GM12878 (cell line): ENCODE data around the gene HYCC1. TPM values are rescaled to one million over a fixed set of nuclear protein-coding genes. Genes with fewer than 3 reads are reported as not detected.

Experiments used
- ATAC-seq: fragments of 200-7000 bp; cut with Tn5 transposase; 3 replicates; pipeline ENCODE4 v1.9.1; 2020; ENCODE audit warnings: mild to moderate bottlenecking, moderate library complexity
- BruUV-seq: library from RNA; stranded (reverse); fragments of 400-500 nt; replicated peaks from 2 replicates; lab custom pipeline; 2021; lab: Mats Ljungman, UMichigan
- CTCF ChIA-PET: fragments of 300-600 bp; sonication (Branson Sonifier 250); formaldehyde crosslinking; extraction: SDS; loops from one replicate; lab custom pipeline; 2021; ENCODE audit warnings: inconsistent platforms; lab: Yijun Ruan, JAX
- POLR2A ChIA-PET: fragments of 350-600 bp; formaldehyde crosslinking; extraction: SDS; loops from one replicate; lab custom pipeline; 2021; ENCODE audit warnings: inconsistent platforms; lab: Charles Lee
- RAD21 ChIA-PET: fragments of 300-600 bp; sonication (Branson Sonifier 250); formaldehyde crosslinking; loops from one replicate; lab custom pipeline; 2023; ENCODE audit warnings: antibody characterized with exemption; ENCODE audit not compliant: unreplicated experiment; lab: Charles Lee
- SMC1A ChIA-PET: fragments of 300-600 bp; sonication (Branson Sonifier 250); formaldehyde crosslinking; loops from one replicate; lab custom pipeline; 2023; ENCODE audit not compliant: unreplicated experiment, uncharacterized antibody; lab: Charles Lee
- DNase-seq: peaks from one replicate; pipeline ENCODE4 v3.0.0-alpha.2; 2011; ENCODE audit warnings: low read depth, low spot score
- FAIRE-seq: peaks from 3 replicates; lab custom pipeline; 2011; peaks lifted over from hg19 to GRCh38; lab: Jason Lieb, UNC
- H2AFZ ChIP-seq: 2 replicates; pipeline ENCODE4 v1.6.0; 2011; ENCODE audit warnings: low read depth, low read length, control low read depth; ENCODE audit not compliant: control insufficient read depth
- H3K27ac ChIP-seq: 2 replicates; pipeline ENCODE4 v1.5.1; 2011; ENCODE audit warnings: control low read depth; ENCODE audit not compliant: control insufficient read depth, insufficient read depth
- H3K27me3 ChIP-seq, 2 experiments: replicated peaks in 1 of 2; 2 replicates each; pipeline versions ENCODE4 v1.6.0 to v1.6.1; 2011; ENCODE audit warnings: low read length in 1 of 2; ENCODE audit not compliant: control insufficient read depth in 2 of 2, insufficient read depth in 2 of 2
- H3K36me3 ChIP-seq, 2 experiments: 2 replicates each; pipeline ENCODE4 v1.5.1; 2011; ENCODE audit warnings: low read length in 1 of 2; ENCODE audit not compliant: control insufficient read depth in 2 of 2, insufficient read depth in 2 of 2
- H3K4me1 ChIP-seq: 2 replicates; pipeline ENCODE4 v1.6.1; 2011; ENCODE audit warnings: mild to moderate bottlenecking, low read length, moderate library complexity, mixed read lengths; ENCODE audit not compliant: control insufficient read depth, insufficient read depth
- H3K4me2 ChIP-seq: 2 replicates; pipeline ENCODE4 v1.6.0; 2011; ENCODE audit warnings: control low read depth; ENCODE audit not compliant: control insufficient read depth, insufficient read depth
- H3K4me3 ChIP-seq: fragments of 200-600 bp; sonication (generic); 2 replicates; pipeline ENCODE4 v1.5.1; 2016
- H3K79me2 ChIP-seq: 2 replicates; pipeline ENCODE4 v1.6.0; 2011; ENCODE audit warnings: low read length; ENCODE audit not compliant: control insufficient read depth, insufficient read depth
- H3K9ac ChIP-seq: 2 replicates; pipeline ENCODE4 v1.8.0; 2011; ENCODE audit warnings: low read length, control low read depth, mixed read lengths; ENCODE audit not compliant: control insufficient read depth, insufficient read depth
- H3K9me3 ChIP-seq: replicated peaks from 3 replicates; pipeline ENCODE4 v1.5.1; 2011; ENCODE audit warnings: mild to moderate bottlenecking, low read length; ENCODE audit not compliant: control insufficient read depth, insufficient read depth
- H4K20me1 ChIP-seq: 2 replicates; pipeline ENCODE4 v1.6.0; 2011; ENCODE audit not compliant: control insufficient read depth, insufficient read depth
- CEBPB ChIP-seq, 2 experiments: fragments of 150-350 bp in 1 of 2; IDR thresholded peaks; 2 replicates each; pipeline ENCODE4 v1.6.1; 2012 to 2014; ENCODE audit warnings: low read depth in 2 of 2, low read length in 2 of 2, borderline replicate concordance in 1 of 2, inconsistent platforms in 1 of 2
- FOXK2 ChIP-seq: fragments of 450-650 bp; IDR thresholded peaks from 2 replicates; pipeline ENCODE4 v1.6.1; 2017; ENCODE audit warnings: mild to moderate bottlenecking, moderate library complexity
- GATAD2B ChIP-seq: fragments of 450-650 bp; conservative IDR thresholded peaks from 2 replicates; pipeline ENCODE4 v1.6.1; 2017; ENCODE audit warnings: low read depth, mild to moderate bottlenecking, moderate library complexity
- IKZF2 ChIP-seq, 2 experiments: fragments of 450-650 bp; IDR thresholded peaks; 2 replicates each; pipeline ENCODE4 v1.6.1; 2017; ENCODE audit warnings: mild to moderate bottlenecking in 2 of 2, moderate library complexity in 2 of 2
- MEF2A ChIP-seq: IDR thresholded peaks from 2 replicates; pipeline ENCODE4 v1.6.1; 2011; ENCODE audit warnings: low read depth, mild to moderate bottlenecking, low read length, moderate library complexity; ENCODE audit not compliant: insufficient read depth
- NFYA ChIP-seq: IDR thresholded peaks from 2 replicates; pipeline ENCODE4 v1.6.1; 2011; ENCODE audit warnings: low read depth, mild to moderate bottlenecking, low read length, improper control_type of control experiment, borderline replicate concordance
- PAX5 ChIP-seq: IDR thresholded peaks from 2 replicates; pipeline ENCODE4 v1.6.1; 2011; ENCODE audit warnings: low read depth, low read length, borderline replicate concordance
- SIN3A ChIP-seq: IDR thresholded peaks from 2 replicates; pipeline ENCODE4 v1.6.1; 2012; ENCODE audit warnings: low read depth, low read length, improper control_type of control experiment
- SMAD1 ChIP-seq: fragments of 450-650 bp; IDR thresholded peaks from 2 replicates; pipeline ENCODE4 v1.6.1; 2018; ENCODE audit warnings: mild to moderate bottlenecking, low read depth; ENCODE audit not compliant: partially characterized antibody
- SPI1 ChIP-seq: IDR thresholded peaks from 2 replicates; pipeline ENCODE4 v1.6.1; 2011; ENCODE audit warnings: low read depth, mild to moderate bottlenecking, low read length, moderate library complexity, borderline replicate concordance; ENCODE audit not compliant: insufficient read depth
- ZNF384 ChIP-seq: IDR thresholded peaks from 2 replicates; pipeline ENCODE4 v1.6.1; 2012; ENCODE audit warnings: low read depth, mild to moderate bottlenecking, low read length, improper control_type of control experiment, borderline replicate concordance
- ZNF622 ChIP-seq: fragments of 450-650 bp; IDR thresholded peaks from 2 replicates; pipeline ENCODE4 v1.6.1; 2017; ENCODE audit warnings: mild to moderate bottlenecking, inconsistent platforms
- WGBS: methylation state at CpG from one replicate; pipeline ENCODE4 v1.1.6; 2016; ENCODE audit warnings: low lambda C conversion rate; ENCODE audit not compliant: insufficient replicate concordance, insufficient coverage; ENCODE audit errors: missing lambda C conversion rate; 5-methylcytosine and 5-hydroxymethylcytosine counted together
- in situ Hi-C: fragments of 300-500 bp; cut with MboI; formaldehyde crosslinking; loops from 9 replicates; pipeline ENCODE4 v1.14.3; 2018; ENCODE audit warnings: mixed read lengths
- intact Hi-C: fragments of 100-400 bp; cut with micrococcal nuclease; formaldehyde crosslinking; loops from one replicate; pipeline ENCODE4 v1.14.2; 2022; ENCODE audit not compliant: unreplicated experiment
- polyA plus RNA-seq, 11 experiments: library from polyadenylated mRNA; depleted of rRNA in 4 of 11; unstranded in 6 of 11; stranded (reverse) in 5 of 11; fragments of >200 nt; fragmentation: Nextera tagmentation in 4 of 11; fragmentation: Illumina TruSeq in 1 of 11; extraction: Ambion mirVana in 4 of 11; extraction: Trizol in 1 of 11; gene quantifications; 1 replicate in 1 of 11; 2 replicates in 10 of 11; pipeline versions ENCODE4 v1.2.1 to v1.2.3, GENCODE V29; 2011 to 2016; ENCODE audit warnings: inconsistent platforms in 2 of 11, missing spikeins in 2 of 11, low read depth in 1 of 11
- total RNA-seq, 4 experiments: library from RNA; depleted of rRNA in 3 of 4; stranded (reverse); fragments of >200 nt in 3 of 4; fragmentation: Illumina TruSeq in 1 of 4; extraction: Trizol in 1 of 4; gene quantifications; 2 replicates each; pipeline versions ENCODE4 v1.2.1 to v1.2.3, GENCODE V29; 2013 to 2021
- TF ChIP-seq, protein P1 (sequence below): IDR thresholded peaks from 2 replicates; pipeline ENCODE4 v1.6.1; 2011; ENCODE audit warnings: borderline replicate concordance, low read depth, mild to moderate bottlenecking, moderate library complexity, low read length; ENCODE audit not compliant: insufficient read depth, poor library complexity, severe bottlenecking

HYCC1 gene
- total and polyA plus RNA-seq, 10 of the 15 experiments (the other 5 are each of a cell fraction or from before 2014, with no cell fraction given) = 8.5 to 62.9 (median 33.1) TPM

- TF ChIP-seq IKZF2 (IDR thresholded peaks at IDR 0.05) (no peak), ZNF384 (no peak), MEF2A (no peak), NFYA (no peak), SMAD1 (no peak), SIN3A (no peak), FOXK2 (no peak), SPI1 (no peak), ZNF622 (no peak), PAX5 (no peak), CEBPB (IDR thresholded peaks at IDR 0.05; ENCODE audit: borderline replicate concordance in 1 of 2, low read depth in 2 of 2, low read length in 2 of 2) (no peak), GATAD2B (no peak)
- TF ChIP-seq, protein P1, sequence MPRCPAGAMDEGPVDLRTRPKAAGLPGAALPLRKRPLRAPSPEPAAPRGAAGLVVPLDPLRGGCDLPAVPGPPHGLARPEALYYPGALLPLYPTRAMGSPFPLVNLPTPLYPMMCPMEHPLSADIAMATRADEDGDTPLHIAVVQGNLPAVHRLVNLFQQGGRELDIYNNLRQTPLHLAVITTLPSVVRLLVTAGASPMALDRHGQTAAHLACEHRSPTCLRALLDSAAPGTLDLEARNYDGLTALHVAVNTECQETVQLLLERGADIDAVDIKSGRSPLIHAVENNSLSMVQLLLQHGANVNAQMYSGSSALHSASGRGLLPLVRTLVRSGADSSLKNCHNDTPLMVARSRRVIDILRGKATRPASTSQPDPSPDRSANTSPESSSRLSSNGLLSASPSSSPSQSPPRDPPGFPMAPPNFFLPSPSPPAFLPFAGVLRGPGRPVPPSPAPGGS = no peak
- Histone ChIP-seq H2AFZ (no peak overlapping the region), H3K4me3 (no peak overlapping the region), H3K27me3 (no peaks in the 10 kb centered on the region), H3K79me2 (peaks cover 80% of the 10 kb centered on the region), H4K20me1 (no peaks in the 10 kb centered on the region), H3K9ac (no peak overlapping the region), H3K27ac (no peak overlapping the region), H3K9me3 (peaks cover 7% of the 10 kb centered on the region; the same call in 2 of the 3 replicates), H3K4me1 (peaks cover 29% of the 10 kb centered on the region), H3K4me2 (no peak overlapping the region), H3K36me3 (peaks cover 0 to 3% of the 10 kb centered on the region in 2 experiments; a peak in 1 of 4 replicates)
- in situ Hi-C loops = no loop called here
- WGBS = 96% methylated on average over 2 of the region's 2 CpGs
- ATAC-seq = no peak
- ChIA-PET POLR2A (interaction anchor here (0.6 to 3.1 kb wide), 7 partner anchors 8 to 139 kb away, joined by 3 to 15 read pairs (median 5); partner anchors contain the start of gene HYCC1), RAD21 (interaction anchor here (1.6 to 5.4 kb wide), 4 partner anchors 9 to 123 kb away, joined by 5 to 38 read pairs (median 16); no protein-coding TSS in a partner anchor), SMC1A (interaction anchor here (0.7 to 7.3 kb wide), 21 partner anchors 9 to 139 kb away, joined by 3 to 60 read pairs (median 4); no protein-coding TSS in a partner anchor), CTCF (interaction anchor here (1.1 to 2.1 kb wide), 7 partner anchors 9 to 139 kb away, joined by 3 to 9 read pairs (median 4); no protein-coding TSS in a partner anchor)
- no peak for FAIRE-seq
- no TSS peak for BruUV-seq
- intact Hi-C loops = no loop called here
- no peak for DNase-seq
Observed at GRCh38 chr7:22995011-22995410, 18.9 kb downstream of the HYCC1 start.
